Measurements from ENCODE around the gene RPP38. TPM values are rescaled to one million over a fixed set of nuclear protein-coding genes. Genes with fewer than 3 reads are reported as not detected.

Gene RPP38
- total RNA-seq, 1 donor from 2014 or later, result 6.3 TPM

GRCh38 chr10:15103513-15103912 is 6.4 kb downstream of the RPP38 start:
- H3K36me3 ChIP-seq (ENCODE audit: control insufficient read depth in 3 of 3, insufficient read depth in 3 of 3, low read length in 3 of 3), result peaks cover 26 to 37% (median 32%) of the 10 kb centered on the region in 3 donors
- no peak overlapping the region for H3K27ac ChIP-seq (ENCODE audit: low read depth, low read length)
- H3K27me3 ChIP-seq (ENCODE audit: control insufficient read depth in 3 of 3, insufficient read depth in 3 of 3, low read length in 3 of 3), result no peaks in the 10 kb centered on the region
- no peak overlapping the region for H3K9ac ChIP-seq (ENCODE audit: low read depth in 1 of 3, low read length in 3 of 3)
- H3K4me1 ChIP-seq (ENCODE audit: control insufficient read depth in 3 of 3, insufficient read depth in 3 of 3, low read length in 3 of 3), result peaks cover 5 to 7% (median 5%) of the 10 kb centered on the region in 3 donors
- no peak overlapping the region for H3K4me3 ChIP-seq (ENCODE audit: low read length in 3 of 3)
- H3K9me3 ChIP-seq (ENCODE audit: control insufficient read depth in 3 of 3, low read length in 3 of 3), result no peaks in the 10 kb centered on the region

- no peak overlapping the region for H3K9ac ChIP-seq (ENCODE audit: low read depth in 1 of 3, low read length in 3 of 3)
- no peak overlapping the region for H3K27ac ChIP-seq (ENCODE audit: low read depth, low read length)
- no peaks in the 10 kb centered on the region for H3K9me3 ChIP-seq (ENCODE audit: control insufficient read depth in 3 of 3, low read length in 3 of 3)
- H3K4me3 ChIP-seq (ENCODE audit: low read length in 3 of 3), result no peak overlapping the region
- H3K36me3 ChIP-seq (ENCODE audit: control insufficient read depth in 3 of 3, insufficient read depth in 3 of 3, low read length in 3 of 3), result peaks cover 25 to 36% (median 34%) of the 10 kb centered on the region in 3 donors
- no peaks in the 10 kb centered on the region for H3K27me3 ChIP-seq (ENCODE audit: control insufficient read depth in 3 of 3, insufficient read depth in 3 of 3, low read length in 3 of 3)
- peaks cover 0 to 5% (median 2%) of the 10 kb centered on the region in 3 donors for H3K4me1 ChIP-seq (ENCODE audit: control insufficient read depth in 3 of 3, insufficient read depth in 3 of 3, low read length in 3 of 3)
These were observed 9.3 kb downstream of the RPP38 start for GRCh38 chr10:15106352-15107013.

GRCh38 chr10:15112657-15113056 is 15.5 kb downstream of the RPP38 start:
- H3K9ac ChIP-seq (ENCODE audit: low read depth in 1 of 3, low read length in 3 of 3), result no peak overlapping the region
- peaks cover 3 to 25% (median 13%) of the 10 kb centered on the region in 3 donors for H3K36me3 ChIP-seq (ENCODE audit: control insufficient read depth in 3 of 3, insufficient read depth in 3 of 3, low read length in 3 of 3)
- H3K27me3 ChIP-seq (ENCODE audit: control insufficient read depth in 3 of 3, insufficient read depth in 3 of 3, low read length in 3 of 3), result no peaks in the 10 kb centered on the region
- H3K4me1 ChIP-seq (ENCODE audit: control insufficient read depth in 3 of 3, insufficient read depth in 3 of 3, low read length in 3 of 3), result no peaks in the 10 kb centered on the region
- peaks cover 0 to 3% (median 0%) of the 10 kb centered on the region in 3 donors for H3K9me3 ChIP-seq (ENCODE audit: control insufficient read depth in 3 of 3, low read length in 3 of 3)
- H3K27ac ChIP-seq (ENCODE audit: low read depth, low read length), result no peak overlapping the region
- no peak overlapping the region for H3K4me3 ChIP-seq (ENCODE audit: low read length in 3 of 3)

GRCh38 chr10:15113766-15114165 is 16.6 kb downstream of the RPP38 start:
- H3K4me1 ChIP-seq (ENCODE audit: control insufficient read depth in 3 of 3, insufficient read depth in 3 of 3, low read length in 3 of 3), result no peaks in the 10 kb centered on the region
- no peaks in the 10 kb centered on the region for H3K27me3 ChIP-seq (ENCODE audit: control insufficient read depth in 3 of 3, insufficient read depth in 3 of 3, low read length in 3 of 3)
- peaks cover 5 to 25% (median 21%) of the 10 kb centered on the region in 3 donors for H3K36me3 ChIP-seq (ENCODE audit: control insufficient read depth in 3 of 3, insufficient read depth in 3 of 3, low read length in 3 of 3)
- no peak overlapping the region for H3K27ac ChIP-seq (ENCODE audit: low read depth, low read length)
- H3K9me3 ChIP-seq (ENCODE audit: control insufficient read depth in 3 of 3, low read length in 3 of 3), result peaks cover 0 to 3% (median 0%) of the 10 kb centered on the region in 3 donors
- no peak overlapping the region for H3K9ac ChIP-seq (ENCODE audit: low read depth in 1 of 3, low read length in 3 of 3)
- H3K4me3 ChIP-seq (ENCODE audit: low read length in 3 of 3), result no peak overlapping the region

- Histone ChIP-seq H3K27ac (ENCODE audit: low read depth, low read length) (no peak overlapping the region), H3K4me1 (ENCODE audit: control insufficient read depth in 3 of 3, insufficient read depth in 3 of 3, low read length in 3 of 3) (no peaks in the 10 kb centered on the region), H3K4me3 (ENCODE audit: low read length in 3 of 3) (no peak overlapping the region), H3K9ac (ENCODE audit: low read depth in 1 of 3, low read length in 3 of 3) (no peak overlapping the region), H3K36me3 (ENCODE audit: control insufficient read depth in 3 of 3, insufficient read depth in 3 of 3, low read length in 3 of 3) (peaks cover 10 to 38% (median 33%) of the 10 kb centered on the region in 3 donors), H3K9me3 (ENCODE audit: control insufficient read depth in 3 of 3, low read length in 3 of 3) (peaks cover 0 to 3% (median 0%) of the 10 kb centered on the region in 3 donors), H3K27me3 (ENCODE audit: control insufficient read depth in 3 of 3, insufficient read depth in 3 of 3, low read length in 3 of 3) (no peaks in the 10 kb centered on the region)
These were observed 19.1 kb downstream of the RPP38 start for GRCh38 chr10:15116225-15116624.

- Histone ChIP-seq H3K9me3 (ENCODE audit: control insufficient read depth in 3 of 3, low read length in 3 of 3) (peaks cover 0 to 3% (median 0%) of the 10 kb centered on the region in 3 donors), H3K36me3 (ENCODE audit: control insufficient read depth in 3 of 3, insufficient read depth in 3 of 3, low read length in 3 of 3) (peaks cover 10 to 32% (median 32%) of the 10 kb centered on the region in 3 donors), H3K4me3 (ENCODE audit: low read length in 3 of 3) (no peak overlapping the region), H3K27me3 (ENCODE audit: control insufficient read depth in 3 of 3, insufficient read depth in 3 of 3, low read length in 3 of 3) (no peaks in the 10 kb centered on the region), H3K27ac (ENCODE audit: low read depth, low read length) (no peak overlapping the region), H3K9ac (ENCODE audit: low read depth in 1 of 3, low read length in 3 of 3) (no peak overlapping the region), H3K4me1 (ENCODE audit: control insufficient read depth in 3 of 3, insufficient read depth in 3 of 3, low read length in 3 of 3) (no peaks in the 10 kb centered on the region)
These were observed 21.5 kb downstream of the RPP38 start for GRCh38 chr10:15118615-15119014.

- H3K9me3 ChIP-seq (ENCODE audit: control insufficient read depth in 3 of 3, low read length in 3 of 3), result peaks cover 0 to 3% (median 0%) of the 10 kb centered on the region in 3 donors
- peaks cover 19 to 44% (median 33%) of the 10 kb centered on the region in 3 donors for H3K36me3 ChIP-seq (ENCODE audit: control insufficient read depth in 3 of 3, insufficient read depth in 3 of 3, low read length in 3 of 3)
- H3K4me3 ChIP-seq (ENCODE audit: low read length in 3 of 3), result no peak overlapping the region
- H3K9ac ChIP-seq (ENCODE audit: low read depth in 1 of 3, low read length in 3 of 3), result no peak overlapping the region
- no peak overlapping the region for H3K27ac ChIP-seq (ENCODE audit: low read depth, low read length)
- H3K27me3 ChIP-seq (ENCODE audit: control insufficient read depth in 3 of 3, insufficient read depth in 3 of 3, low read length in 3 of 3), result no peaks in the 10 kb centered on the region
- H3K4me1 ChIP-seq (ENCODE audit: control insufficient read depth in 3 of 3, insufficient read depth in 3 of 3, low read length in 3 of 3), result no peaks in the 10 kb centered on the region
These were observed 23.4 kb downstream of the RPP38 start for GRCh38 chr10:15120523-15120922.

- Histone ChIP-seq H3K9ac (ENCODE audit: low read depth in 1 of 3, low read length in 3 of 3) (no peak overlapping the region), H3K27me3 (ENCODE audit: control insufficient read depth in 3 of 3, insufficient read depth in 3 of 3, low read length in 3 of 3) (no peaks in the 10 kb centered on the region), H3K4me3 (ENCODE audit: low read length in 3 of 3) (no peak overlapping the region), H3K36me3 (ENCODE audit: control insufficient read depth in 3 of 3, insufficient read depth in 3 of 3, low read length in 3 of 3) (peaks cover 23 to 44% (median 37%) of the 10 kb centered on the region in 3 donors), H3K27ac (ENCODE audit: low read depth, low read length) (no peak overlapping the region), H3K9me3 (ENCODE audit: control insufficient read depth in 3 of 3, low read length in 3 of 3) (no peaks in the 10 kb centered on the region), H3K4me1 (ENCODE audit: control insufficient read depth in 3 of 3, insufficient read depth in 3 of 3, low read length in 3 of 3) (no peaks in the 10 kb centered on the region)
These were observed 24.6 kb downstream of the RPP38 start for GRCh38 chr10:15121707-15122106.

- Histone ChIP-seq H3K4me3 (ENCODE audit: low read length in 3 of 3) (no peak overlapping the region), H3K36me3 (ENCODE audit: control insufficient read depth in 3 of 3, insufficient read depth in 3 of 3, low read length in 3 of 3) (peaks cover 23 to 41% (median 33%) of the 10 kb centered on the region in 3 donors), H3K27me3 (ENCODE audit: control insufficient read depth in 3 of 3, insufficient read depth in 3 of 3, low read length in 3 of 3) (no peaks in the 10 kb centered on the region), H3K27ac (ENCODE audit: low read depth, low read length) (no peak overlapping the region), H3K9me3 (ENCODE audit: control insufficient read depth in 3 of 3, low read length in 3 of 3) (no peaks in the 10 kb centered on the region), H3K4me1 (ENCODE audit: control insufficient read depth in 3 of 3, insufficient read depth in 3 of 3, low read length in 3 of 3) (no peaks in the 10 kb centered on the region), H3K9ac (ENCODE audit: low read depth in 1 of 3, low read length in 3 of 3) (no peak overlapping the region)
These were observed 25.4 kb downstream of the RPP38 start for GRCh38 chr10:15122477-15123030.

- peaks cover 20 to 33% (median 32%) of the 10 kb centered on the region in 3 donors for H3K36me3 ChIP-seq (ENCODE audit: control insufficient read depth in 3 of 3, insufficient read depth in 3 of 3, low read length in 3 of 3)
- no peak overlapping the region for H3K9ac ChIP-seq (ENCODE audit: low read depth in 1 of 3, low read length in 3 of 3)
These were observed 26.6 kb downstream of the RPP38 start for GRCh38 chr10:15123749-15124184.

More at GRCh38 chr10:15123749-15124184, 26.6 kb downstream of the RPP38 start:
- Histone ChIP-seq H3K27ac (ENCODE audit: low read depth, low read length) (no peak overlapping the region), H3K4me3 (ENCODE audit: low read length in 3 of 3) (no peak overlapping the region), H3K4me1 (ENCODE audit: control insufficient read depth in 3 of 3, insufficient read depth in 3 of 3, low read length in 3 of 3) (no peaks in the 10 kb centered on the region), H3K9me3 (ENCODE audit: control insufficient read depth in 3 of 3, low read length in 3 of 3) (no peaks in the 10 kb centered on the region), H3K27me3 (ENCODE audit: control insufficient read depth in 3 of 3, insufficient read depth in 3 of 3, low read length in 3 of 3) (no peaks in the 10 kb centered on the region)
